Neural cell (in vitro differentiated cells): ENCODE data around the gene RAD9B.
"Not testable (repeated sequence)": the region's sequence is repeated elsewhere in the genome, so short reads cannot be mapped to it uniquely, and the experiment has no call there.

Experiments
- MXI1 ChIP-seq: fragments of 450-650 bp; conservative IDR thresholded peaks from 2 replicates; pipeline ENCODE4 v1.6.1; 2014; ENCODE audit warnings: antibody characterized with exemption, mild to moderate bottlenecking; ENCODE audit not compliant: poor library complexity, severe bottlenecking
- TF ChIP-seq, protein P1 (sequence below): IDR thresholded peaks from 2 replicates; pipeline ENCODE4 v1.6.1; 2012; ENCODE audit warnings: borderline replicate concordance
- TF ChIP-seq, protein P2 (sequence below): fragments of 450-650 bp; IDR thresholded peaks from 2 replicates; pipeline ENCODE4 v1.5.1; 2014; ENCODE audit warnings: antibody characterized with exemption, mild to moderate bottlenecking, moderate library complexity; ENCODE audit not compliant: poor library complexity, severe bottlenecking

DNA sequence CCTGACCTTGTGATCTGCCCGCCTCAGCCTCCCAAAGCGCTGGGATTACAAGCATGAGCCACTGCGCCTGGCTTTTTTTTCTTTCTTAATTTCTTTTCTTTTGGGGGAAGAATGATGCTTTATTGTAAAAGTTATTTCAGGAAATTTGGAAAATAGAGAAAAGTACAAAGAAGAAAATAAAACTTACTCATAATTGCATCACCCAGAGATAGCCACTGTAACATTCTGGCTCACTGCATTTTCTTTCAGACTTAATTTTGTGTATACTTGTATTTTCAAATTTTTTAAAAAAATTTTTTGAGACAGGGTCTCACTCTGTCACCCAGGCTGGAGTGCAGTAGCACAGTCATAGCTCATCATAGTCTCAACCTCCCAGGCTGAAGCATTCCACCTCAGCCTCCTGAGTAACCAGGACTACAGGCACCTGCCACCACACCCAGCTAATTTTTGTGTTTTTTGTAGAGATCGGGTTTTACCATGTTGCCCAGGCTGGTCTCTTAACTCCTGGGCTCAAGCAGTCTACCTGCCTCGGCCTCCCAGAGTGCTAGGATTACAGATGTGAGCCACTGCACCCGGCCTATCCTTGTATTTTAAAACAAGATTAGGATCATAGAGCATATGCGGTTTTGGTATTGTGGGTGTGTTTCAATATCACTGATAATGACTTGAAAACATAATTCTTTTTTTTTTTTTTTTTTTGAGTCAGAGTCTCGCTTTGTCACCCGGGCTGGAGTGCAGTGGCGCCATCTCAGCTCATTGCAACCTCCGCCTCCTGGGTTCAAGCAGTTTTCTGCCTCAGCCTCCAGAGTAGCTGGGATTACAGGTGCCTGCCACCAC, 19.0 kb downstream of the RAD9B start:
- TF ChIP-seq, protein P1, sequence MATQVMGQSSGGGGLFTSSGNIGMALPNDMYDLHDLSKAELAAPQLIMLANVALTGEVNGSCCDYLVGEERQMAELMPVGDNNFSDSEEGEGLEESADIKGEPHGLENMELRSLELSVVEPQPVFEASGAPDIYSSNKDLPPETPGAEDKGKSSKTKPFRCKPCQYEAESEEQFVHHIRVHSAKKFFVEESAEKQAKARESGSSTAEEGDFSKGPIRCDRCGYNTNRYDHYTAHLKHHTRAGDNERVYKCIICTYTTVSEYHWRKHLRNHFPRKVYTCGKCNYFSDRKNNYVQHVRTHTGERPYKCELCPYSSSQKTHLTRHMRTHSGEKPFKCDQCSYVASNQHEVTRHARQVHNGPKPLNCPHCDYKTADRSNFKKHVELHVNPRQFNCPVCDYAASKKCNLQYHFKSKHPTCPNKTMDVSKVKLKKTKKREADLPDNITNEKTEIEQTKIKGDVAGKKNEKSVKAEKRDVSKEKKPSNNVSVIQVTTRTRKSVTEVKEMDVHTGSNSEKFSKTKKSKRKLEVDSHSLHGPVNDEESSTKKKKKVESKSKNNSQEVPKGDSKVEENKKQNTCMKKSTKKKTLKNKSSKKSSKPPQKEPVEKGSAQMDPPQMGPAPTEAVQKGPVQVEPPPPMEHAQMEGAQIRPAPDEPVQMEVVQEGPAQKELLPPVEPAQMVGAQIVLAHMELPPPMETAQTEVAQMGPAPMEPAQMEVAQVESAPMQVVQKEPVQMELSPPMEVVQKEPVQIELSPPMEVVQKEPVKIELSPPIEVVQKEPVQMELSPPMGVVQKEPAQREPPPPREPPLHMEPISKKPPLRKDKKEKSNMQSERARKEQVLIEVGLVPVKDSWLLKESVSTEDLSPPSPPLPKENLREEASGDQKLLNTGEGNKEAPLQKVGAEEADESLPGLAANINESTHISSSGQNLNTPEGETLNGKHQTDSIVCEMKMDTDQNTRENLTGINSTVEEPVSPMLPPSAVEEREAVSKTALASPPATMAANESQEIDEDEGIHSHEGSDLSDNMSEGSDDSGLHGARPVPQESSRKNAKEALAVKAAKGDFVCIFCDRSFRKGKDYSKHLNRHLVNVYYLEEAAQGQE = not testable (repeated sequence)
- TF ChIP-seq, protein P2, sequence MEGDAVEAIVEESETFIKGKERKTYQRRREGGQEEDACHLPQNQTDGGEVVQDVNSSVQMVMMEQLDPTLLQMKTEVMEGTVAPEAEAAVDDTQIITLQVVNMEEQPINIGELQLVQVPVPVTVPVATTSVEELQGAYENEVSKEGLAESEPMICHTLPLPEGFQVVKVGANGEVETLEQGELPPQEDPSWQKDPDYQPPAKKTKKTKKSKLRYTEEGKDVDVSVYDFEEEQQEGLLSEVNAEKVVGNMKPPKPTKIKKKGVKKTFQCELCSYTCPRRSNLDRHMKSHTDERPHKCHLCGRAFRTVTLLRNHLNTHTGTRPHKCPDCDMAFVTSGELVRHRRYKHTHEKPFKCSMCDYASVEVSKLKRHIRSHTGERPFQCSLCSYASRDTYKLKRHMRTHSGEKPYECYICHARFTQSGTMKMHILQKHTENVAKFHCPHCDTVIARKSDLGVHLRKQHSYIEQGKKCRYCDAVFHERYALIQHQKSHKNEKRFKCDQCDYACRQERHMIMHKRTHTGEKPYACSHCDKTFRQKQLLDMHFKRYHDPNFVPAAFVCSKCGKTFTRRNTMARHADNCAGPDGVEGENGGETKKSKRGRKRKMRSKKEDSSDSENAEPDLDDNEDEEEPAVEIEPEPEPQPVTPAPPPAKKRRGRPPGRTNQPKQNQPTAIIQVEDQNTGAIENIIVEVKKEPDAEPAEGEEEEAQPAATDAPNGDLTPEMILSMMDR = not testable (repeated sequence)
- TF ChIP-seq MXI1 = not testable (repeated sequence)
